COR-L47 (cell line): ENCODE data around the gene BCHE.

Experiments
- DNase-seq: peaks from one replicate; lab custom pipeline; 2025; lab: John Stamatoyannopoulos, UW

The BCHE gene

GRCh38 chr3:165837058-165837525 lies at the start of gene BCHE:
Gene BCHE (minus strand): TSS chr3:165837423. CDS start chr3:165831033, 6,390 bp downstream.
- peak; percentile 72 for DNase-seq

DNA sequence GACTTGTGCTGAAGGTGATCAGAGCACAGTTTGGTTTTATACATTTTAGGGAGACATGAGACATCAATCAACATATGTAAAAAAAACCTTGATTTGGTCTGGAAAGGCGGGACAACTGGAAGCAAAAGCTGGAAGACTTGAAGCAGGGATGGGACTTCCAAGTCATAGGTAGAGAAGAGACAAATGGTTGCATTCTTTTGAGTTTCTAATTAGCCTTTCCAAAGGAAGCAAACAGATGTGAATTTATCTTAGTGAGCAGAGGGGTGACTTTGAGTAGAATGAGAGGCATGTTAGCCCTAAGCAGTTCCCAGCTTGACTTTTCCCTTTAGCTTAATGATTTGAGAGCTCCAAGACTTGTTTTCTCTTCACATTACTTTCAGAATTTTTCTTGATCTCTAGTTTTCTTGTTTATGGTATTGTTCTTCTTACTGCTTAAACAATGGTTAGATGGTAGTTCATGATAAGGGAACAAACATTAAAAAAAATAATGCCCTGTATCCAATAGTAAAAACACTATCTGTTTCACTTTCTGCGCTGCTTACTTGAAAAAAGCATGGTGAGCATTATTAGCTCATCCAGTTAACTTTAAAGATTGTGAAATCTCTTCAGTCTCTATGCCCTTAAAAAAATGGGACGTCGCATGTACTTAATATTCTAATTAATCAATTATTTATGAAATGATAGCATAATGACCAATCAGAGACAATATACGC lies 48.5 kb upstream of the BCHE start:
- DNase-seq, result no peak

DNA sequence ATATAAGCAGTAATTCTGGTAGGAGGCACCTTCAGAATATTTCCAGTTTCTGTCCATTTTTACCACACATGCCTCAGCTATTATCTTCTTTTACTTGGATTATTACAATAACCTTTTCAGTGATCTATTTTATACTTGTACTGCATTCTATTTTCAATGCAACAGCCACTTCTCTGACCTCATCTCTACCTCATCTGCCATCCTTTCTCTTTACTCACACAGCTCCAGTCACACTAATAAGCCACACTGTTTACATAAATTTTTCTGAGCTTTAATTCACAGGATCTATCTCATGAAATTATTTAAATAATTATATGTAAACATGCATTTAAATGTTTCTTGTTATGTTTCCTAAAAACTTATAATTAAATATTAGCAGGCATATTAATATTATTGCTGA lies 47.3 kb upstream of the BCHE start:
- no peak for DNase-seq

GRCh38 chr3:165883863-165884478 lies 46.7 kb upstream of the BCHE start:
- peak; percentile 20 for DNase-seq

DNA sequence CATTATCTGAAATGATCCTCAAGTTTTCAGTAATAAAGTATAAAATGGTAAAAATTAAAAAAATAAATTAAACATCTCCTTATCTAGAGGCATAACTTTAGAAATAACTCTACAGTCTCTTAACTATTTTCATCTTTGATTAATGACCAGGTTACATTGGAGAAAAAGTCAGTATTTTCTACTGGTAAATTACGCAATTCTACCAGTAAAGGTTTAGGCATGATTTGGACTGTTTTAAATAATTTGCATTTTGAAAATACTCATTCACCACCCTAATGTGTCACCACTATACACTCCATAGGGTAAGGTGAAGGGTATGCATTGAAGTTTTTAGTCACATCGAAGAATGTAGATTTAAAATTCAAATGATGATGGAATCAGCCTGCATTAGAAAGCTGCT lies 45.9 kb upstream of the BCHE start:
- no peak for DNase-seq

DNA sequence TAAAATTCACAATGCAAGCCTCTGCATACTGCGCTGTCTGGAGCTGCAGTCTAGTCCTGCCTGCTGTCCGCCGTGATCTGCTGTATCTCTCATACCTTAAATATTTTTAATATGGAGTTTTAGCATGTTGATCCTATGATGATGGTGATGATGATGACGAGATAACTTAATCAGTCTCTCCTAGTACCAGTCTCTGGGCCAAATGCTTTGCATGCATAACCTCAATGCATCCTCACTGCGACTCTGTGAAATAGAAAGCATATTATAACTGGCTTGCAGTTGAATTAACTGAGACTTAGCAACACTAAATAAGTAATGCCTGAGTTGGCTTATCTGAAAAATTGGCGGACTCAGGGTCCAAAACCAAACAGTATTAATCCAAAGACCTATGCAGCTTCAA lies 38.4 kb upstream of the BCHE start:
- DNase-seq, result no peak

DNA sequence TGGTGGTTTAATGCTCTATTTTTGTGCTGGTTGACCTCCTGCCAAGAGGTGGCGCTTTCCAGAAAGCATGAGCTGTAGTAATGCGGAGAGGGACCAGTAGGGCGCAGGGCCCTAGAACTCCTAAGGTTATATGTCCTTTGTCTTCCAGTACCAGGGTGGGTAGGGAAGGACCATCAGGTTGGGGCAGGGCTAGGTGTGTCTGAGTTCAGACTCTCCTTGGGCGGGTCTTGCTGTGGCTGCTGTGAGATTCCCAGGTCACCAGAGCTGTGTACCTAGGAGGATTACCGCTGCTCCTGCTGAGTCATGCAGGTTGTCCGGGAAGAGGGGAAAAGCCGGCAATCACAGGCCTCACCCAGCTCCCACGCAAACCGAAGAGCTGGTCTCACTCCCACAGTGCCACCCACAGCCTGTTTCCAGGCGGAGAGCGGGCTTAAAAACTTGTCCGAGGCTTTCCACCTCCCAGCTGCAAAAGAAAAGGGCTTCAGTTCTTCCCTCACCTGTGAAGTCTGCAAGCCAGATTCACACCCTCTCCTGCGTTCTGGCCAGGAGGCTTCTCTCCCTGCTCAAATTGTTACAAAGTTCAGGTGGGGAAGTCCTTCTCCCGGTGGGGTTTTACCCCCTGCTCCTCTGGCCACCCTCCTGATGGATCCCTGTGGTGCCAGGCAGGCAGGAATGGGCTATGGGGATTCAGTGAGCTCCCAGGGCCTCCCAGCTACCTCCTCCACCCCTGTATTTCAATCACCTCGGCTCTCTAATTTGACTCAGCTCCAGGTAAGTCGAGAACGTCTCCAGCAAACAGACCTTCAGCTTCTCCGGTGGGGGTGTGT lies 37.7 kb upstream of the BCHE start:
- no peak for DNase-seq

GRCh38 chr3:165868088-165868487 lies 30.9 kb upstream of the BCHE start:
- no peak for DNase-seq

DNA sequence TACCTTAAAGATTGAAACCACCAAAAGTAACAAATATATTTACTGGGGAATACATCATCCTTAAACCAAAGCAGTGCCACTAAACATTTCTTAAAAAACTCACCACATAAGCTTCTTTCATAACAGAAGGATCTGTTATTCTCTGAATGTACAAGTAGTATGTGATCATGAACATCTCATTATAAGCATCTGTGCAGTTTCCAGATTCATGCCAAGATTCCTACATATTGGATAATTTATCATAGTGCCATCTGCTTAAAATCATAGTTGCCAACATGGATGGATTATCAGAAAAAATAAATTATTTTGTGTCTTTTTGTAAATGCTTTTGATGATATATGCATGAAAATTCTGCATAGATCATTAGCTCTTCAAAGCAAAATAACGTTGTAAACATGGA lies 21.8 kb upstream of the BCHE start:
- no peak for DNase-seq

GRCh38 chr3:165855581-165855980 lies 18.4 kb upstream of the BCHE start:
- DNase-seq, result no peak

GRCh38 chr3:165854696-165855095 lies 17.5 kb upstream of the BCHE start:
- peak; percentile 65 for DNase-seq

- no peak for DNase-seq
These were observed 15.5 kb upstream of the BCHE start for GRCh38 chr3:165852711-165853110.

DNA sequence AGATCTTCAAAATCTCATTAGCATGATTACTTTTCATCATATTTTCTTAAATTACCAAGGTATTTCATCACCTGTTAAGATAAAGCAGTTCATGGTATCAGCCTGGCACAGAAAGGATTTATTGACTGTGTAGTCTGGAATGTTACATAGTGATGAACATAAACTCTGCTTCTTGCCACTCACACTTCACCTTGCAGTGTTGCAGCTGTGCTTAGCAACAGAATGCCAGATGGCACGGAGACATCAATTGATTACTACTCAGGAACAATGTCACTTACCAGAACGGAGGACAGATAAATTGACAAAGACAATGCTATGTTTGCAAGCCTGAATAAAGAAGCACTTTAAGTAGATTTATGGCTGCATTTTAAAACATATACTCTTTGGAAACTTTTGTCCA lies 15.0 kb upstream of the BCHE start:
- no peak for DNase-seq

DNA sequence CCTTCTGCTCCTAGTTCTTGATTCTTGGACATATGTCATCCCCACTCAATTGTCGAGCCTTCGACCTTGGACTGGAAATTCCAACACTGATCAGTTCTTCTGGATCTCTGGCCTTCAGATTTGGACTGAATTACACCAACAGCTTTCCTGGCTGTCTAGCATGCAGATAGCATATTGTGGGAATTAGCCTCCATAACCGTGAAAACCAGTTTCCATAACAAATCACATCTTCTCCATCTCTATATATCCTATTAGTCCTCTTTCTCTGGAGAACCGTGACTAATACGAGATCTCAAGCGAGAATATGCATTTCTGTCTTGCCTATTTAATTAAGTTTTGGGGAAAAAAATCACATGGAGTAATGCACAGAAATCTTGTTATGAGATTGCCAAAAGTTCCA lies 8.8 kb upstream of the BCHE start:
- no peak for DNase-seq

DNA sequence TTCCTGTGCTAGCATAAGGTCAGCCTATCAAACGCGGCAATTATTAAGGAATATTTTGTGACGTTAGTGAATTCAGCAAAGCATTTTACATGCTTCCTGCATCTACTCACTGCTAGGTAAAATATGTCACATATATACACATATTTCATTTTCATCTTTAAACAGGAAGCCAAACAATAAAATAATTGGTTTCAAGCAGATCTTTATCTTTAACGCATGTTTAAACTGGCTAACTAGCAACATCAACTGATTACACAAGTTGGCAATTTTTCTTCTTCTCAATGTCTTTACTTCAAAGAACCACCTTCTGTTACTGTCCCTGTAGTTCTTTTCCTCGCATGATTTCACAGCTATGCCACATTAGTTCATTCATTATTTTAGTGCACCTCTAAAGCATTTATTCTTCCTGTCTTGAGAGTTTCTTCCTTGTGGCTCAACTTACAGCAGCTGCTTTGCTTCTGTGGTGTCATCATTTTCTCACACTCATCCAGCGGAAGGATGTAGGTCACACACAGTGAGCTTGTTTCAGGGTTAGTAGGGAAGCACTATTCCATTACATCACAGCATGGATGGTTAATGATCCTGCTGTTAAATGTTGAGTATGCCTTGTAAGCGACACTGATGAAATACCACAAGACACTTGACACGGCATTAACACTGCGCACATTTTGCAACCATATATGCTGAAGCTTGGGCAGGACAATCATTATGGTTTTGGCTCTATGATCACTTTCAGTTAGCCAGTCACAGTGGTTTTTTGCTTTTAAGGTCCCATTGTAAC lies 2.3 kb upstream of the BCHE start:
- DNase-seq, result no peak

DNA sequence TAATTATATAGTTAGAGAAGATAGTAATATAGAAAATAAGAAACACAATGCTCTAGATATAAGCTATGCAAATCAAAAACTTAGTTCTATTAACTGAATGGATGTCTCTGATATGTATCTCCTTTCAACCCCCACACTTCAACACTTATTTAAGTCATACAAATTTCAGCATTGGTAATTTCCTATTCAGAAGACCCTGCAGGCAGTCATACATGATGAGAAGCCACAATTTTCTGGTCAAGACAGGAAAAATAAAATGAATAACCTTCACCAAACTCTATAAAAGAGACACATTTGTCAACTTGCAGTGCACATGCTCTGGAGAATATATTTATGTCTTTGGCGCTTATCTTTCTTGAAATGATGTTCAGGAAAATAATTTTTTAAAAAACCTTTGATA lies 578 bp upstream of the BCHE start:
- no peak for DNase-seq

GRCh38 chr3:165835431-165835830 lies 1.8 kb downstream of the BCHE start:
- no peak for DNase-seq

- no peak for DNase-seq
These were observed 6.5 kb downstream of the BCHE start for GRCh38 chr3:165830746-165831145.

- no peak for DNase-seq
These were observed 9.3 kb downstream of the BCHE start for GRCh38 chr3:165827883-165828282.

GRCh38 chr3:165827233-165827632 lies 10.0 kb downstream of the BCHE start:
- DNase-seq, result no peak

- no peak for DNase-seq
These were observed 16.5 kb downstream of the BCHE start for GRCh38 chr3:165820671-165821123.

- DNase-seq, result no peak
These were observed 20.0 kb downstream of the BCHE start for GRCh38 chr3:165817160-165817709.
